Hematopoietic multipotent progenitor cell treated with erythropoietin and hydrocortisone succinate and interleukin-3 and kit ligand, for 15 days (in vitro differentiated cells): ENCODE measurements around the gene PKP3.
"Not testable (repeated sequence)": the region's sequence is repeated elsewhere in the genome, so short reads cannot be mapped to it uniquely, and the experiment has no call there.

Experiments used
- DNase-seq: peaks from one replicate; pipeline ENCODE4 v3.0.0-alpha.2; 2015; ENCODE audit warnings: low spot score

The PKP3 gene

DNA sequence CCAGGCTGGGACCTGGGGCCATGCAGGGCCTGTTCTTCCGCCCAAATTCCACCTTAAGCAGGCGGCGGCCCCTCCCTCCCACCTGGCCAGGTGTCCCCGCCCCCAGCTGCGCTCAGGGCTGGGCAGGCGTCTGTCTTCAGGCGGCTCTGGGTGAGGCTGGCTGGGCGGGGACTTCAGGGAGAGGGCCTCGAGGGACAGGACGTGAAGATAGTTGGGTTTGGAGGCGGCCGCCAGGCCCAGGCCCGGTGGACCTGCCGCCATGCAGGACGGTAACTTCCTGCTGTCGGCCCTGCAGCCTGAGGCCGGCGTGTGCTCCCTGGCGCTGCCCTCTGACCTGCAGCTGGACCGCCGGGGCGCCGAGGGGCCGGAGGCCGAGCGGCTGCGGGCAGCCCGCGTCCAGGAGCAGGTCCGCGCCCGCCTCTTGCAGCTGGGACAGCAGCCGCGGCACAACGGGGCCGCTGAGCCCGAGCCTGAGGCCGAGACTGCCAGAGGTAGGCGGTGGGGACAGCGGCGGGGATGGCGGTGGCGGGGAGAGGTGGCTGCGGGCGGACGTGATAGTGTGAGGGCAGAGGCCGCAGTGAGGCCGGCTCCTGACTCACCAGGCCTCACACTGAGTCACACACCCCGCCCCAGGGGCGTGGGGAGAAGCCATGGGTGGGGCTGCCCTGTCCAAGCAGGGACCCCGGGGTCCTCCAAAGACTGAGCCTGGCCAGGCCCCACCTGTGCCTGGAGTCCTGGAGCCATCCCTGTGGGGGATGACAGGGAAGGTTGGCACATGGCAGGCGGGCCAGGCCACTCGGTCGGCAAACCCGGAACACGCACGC, at the start of gene PKP3:
Gene PKP3 (plus strand): TSS at position 176 of the 824 bp plus-strand sequence. CDS start 84 bp downstream, at position 260.
- no peak for DNase-seq

DNA sequence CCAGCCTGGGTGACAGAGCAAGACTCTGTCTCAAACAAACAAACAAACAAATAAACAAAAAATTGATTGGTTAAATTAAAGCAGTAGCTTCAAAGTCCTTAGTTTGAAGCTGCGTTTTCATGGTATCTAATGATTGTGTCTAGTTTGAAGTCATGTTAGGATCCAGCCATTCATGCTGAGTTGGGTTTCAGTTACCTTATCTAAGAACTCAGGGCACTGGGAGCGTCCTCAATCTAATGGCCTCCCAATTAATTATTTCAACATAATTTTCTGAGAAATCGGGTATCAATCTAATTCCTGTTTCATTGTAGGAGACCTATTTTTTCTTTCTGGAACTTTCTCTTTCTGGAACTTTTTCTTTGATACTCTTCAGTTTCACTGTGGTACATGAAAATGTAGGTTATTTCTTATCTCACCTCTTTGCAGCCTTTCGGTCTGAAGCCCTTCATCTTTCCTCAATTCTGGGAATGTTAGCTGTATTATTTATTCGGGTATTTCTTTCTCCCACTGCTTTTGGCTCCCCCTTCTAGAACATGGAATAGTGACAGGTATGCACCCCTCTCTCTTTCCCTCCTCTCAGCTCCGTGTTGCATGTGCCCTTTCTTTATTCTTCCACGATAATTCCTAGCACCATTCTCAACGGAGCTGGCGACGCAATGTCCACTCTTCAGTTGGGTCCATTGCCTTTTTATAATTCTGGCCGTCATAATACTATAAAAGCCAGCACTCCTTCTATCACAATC, 49.0 kb upstream of the PKP3 start:
- peak; percentile 18 for DNase-seq

DNA sequence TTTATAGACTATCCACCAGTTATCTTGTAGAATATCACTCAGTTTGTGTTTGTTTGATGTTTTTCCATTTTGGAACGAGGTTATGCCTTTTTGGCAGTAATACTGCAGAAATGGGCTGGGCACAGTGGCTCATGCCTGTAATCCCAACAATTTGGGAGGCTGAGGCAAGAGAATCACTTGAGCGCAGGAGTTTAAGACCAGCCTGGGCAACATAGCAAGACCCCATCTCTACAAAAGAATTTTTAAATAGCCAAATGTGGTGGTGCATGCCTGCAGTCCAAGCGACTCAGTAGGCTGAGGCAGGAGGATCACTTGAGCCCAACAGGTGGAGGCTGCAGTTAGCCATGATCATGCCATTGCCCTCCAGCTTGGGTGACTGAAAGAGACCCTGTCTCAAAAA, 47.5 kb upstream of the PKP3 start:
- no peak for DNase-seq

DNA sequence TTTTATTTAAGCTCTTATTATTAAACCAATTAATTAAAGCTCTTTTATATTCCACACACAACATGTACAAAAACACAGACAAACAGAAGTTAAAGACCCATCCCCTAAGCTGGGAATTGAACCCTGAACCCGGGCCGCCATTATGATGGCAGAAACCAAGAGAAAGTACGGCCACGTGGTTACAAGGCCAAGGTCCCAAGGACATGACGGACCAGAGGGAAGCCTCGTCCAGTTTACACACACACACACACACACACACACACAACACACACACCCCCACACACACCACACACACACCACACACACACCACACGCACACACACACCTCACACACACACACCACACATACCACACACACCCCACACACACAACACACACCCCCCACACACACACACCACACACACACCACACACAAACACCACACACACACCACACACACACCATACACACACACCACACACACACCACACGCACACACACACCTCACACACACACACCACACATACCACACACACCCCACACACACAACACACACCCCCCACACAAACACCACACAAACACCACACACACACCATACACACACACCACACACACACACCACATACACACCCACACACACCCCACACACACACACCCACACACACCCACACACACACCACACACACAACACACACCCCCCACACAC, 44.6 kb upstream of the PKP3 start:
- DNase-seq = not testable (repeated sequence)

DNA sequence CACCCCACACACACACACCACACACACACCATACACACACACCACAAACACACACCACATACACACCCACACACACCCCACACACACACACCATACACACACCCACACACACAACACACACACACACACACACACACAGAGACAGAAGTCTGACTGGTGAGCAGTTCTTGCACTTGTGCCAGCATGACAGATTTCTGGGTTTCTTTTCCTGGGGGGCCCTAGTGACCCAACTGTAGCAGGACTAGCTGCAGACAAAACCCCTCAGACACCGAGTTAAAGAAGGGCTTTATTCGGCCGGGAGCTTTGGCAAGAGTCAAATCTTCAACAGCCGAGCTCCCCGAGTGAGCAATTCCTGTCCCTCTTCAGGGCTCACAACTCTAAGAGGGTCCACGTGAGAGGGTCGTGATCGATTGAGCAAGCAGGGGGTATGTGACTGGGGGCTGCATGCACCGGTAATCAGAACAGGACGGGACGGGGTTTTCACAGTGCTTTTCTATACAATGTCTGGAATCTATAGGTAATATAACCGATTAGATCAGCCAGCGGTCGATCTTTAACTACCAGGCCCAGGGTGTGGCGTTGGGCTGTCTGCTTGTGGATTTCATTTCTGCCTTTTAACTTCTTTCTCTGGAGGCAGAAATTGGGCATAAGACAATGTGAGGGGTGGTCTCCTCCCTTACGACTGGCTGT, 43.8 kb upstream of the PKP3 start:
- not testable (repeated sequence) for DNase-seq

- peak; percentile 14 for DNase-seq
Measured at GRCh38 chr11:350723-351255, 43.2 kb upstream of the PKP3 start.

GRCh38 chr11:351411-351810, 42.6 kb upstream of the PKP3 start:
- DNase-seq = no peak

DNA sequence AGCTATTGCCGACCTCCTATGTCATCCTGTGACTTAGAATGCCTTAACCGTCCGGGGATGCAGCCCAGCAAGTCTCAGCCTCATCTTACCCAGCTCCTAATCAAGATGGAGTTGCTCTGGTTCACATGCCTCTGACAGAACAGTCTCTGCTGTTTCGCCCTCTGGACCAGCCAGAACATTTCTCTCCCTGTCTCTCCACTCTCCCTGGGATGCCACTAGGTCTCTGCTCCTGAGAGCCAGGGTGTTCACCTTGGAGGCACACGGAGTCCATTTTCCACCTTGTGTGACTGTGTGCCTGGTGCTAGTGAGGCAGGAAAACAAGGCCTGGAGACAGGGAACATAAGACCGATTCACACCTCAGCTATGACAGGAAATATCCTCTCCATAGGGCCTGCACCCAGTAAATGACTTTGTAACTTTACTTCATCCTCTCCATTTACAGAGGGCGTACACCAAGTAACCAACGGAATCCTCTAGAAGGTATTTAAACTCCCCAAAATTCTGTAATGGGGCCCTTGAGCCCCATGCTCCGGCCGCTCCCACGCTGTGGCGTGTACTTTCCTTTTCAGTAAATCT, 41.5 kb upstream of the PKP3 start:
- DNase-seq = no peak

GRCh38 chr11:353179-353873, 40.7 kb upstream of the PKP3 start:
- DNase-seq = no peak

DNA sequence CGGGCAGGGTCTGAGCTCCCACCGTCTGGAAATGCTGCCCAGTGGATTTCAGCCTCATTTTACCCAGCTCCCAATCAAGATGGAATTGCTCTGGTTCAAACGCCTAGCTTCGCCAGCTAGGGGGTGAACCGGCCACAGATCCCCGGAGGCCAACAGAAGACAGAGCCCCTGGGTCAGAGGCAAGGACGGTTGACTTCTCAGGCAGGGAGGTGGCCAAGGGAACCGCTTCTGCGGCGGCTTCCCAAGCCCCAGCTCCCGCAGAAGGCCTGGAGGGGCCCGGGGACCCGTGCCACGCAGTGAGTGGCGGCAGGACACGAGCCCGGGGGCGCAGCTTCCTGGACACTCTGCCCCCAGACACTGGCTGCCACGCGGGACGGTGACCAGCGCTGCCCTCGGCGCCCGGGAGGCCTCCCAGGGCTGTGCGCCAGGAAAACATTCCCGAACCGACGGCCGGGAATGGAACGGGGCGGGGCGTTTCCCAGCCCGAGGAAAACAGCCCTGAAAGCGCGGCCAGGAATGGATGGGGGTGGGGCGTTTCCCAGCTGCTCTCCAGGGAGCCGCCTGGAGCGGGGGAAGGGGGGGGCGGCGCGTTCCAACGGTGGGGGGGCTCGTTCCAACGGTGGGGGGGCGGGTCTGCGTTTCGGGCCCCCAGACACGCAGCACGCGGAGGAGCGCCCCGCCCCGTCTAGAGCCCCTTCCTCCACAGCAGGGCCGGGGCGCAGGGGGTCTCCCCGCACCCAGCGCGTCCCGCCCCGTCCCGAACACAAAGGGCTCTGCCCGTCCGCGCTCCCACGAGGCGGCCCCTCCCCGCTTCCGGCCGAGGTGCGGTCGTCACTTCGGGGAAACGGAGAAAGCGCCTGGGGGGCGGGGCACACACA, 38.2 kb upstream of the PKP3 start:
- DNase-seq = no peak

DNA sequence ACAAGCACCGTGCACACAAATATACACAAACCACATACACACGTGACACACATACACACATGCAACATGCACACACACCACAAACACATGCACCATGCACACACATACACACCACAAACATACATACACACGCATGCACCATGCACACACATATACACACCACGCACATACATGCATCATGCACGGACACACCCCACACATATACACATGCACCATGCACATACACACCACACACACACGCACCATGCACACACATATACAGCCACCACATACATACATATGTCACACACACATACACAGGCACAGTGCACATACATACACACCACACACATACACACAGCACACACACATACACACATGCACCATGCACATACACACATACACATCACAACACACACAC, 37.4 kb upstream of the PKP3 start:
- DNase-seq = no peak

GRCh38 chr11:357582-357981, 36.4 kb upstream of the PKP3 start:
- DNase-seq = no peak

- DNase-seq = no peak
Measured at GRCh38 chr11:358129-358800, 35.7 kb upstream of the PKP3 start.

GRCh38 chr11:359181-359714, 34.8 kb upstream of the PKP3 start:
- DNase-seq = no peak

GRCh38 chr11:360326-361280, 33.4 kb upstream of the PKP3 start:
- DNase-seq = no peak

DNA sequence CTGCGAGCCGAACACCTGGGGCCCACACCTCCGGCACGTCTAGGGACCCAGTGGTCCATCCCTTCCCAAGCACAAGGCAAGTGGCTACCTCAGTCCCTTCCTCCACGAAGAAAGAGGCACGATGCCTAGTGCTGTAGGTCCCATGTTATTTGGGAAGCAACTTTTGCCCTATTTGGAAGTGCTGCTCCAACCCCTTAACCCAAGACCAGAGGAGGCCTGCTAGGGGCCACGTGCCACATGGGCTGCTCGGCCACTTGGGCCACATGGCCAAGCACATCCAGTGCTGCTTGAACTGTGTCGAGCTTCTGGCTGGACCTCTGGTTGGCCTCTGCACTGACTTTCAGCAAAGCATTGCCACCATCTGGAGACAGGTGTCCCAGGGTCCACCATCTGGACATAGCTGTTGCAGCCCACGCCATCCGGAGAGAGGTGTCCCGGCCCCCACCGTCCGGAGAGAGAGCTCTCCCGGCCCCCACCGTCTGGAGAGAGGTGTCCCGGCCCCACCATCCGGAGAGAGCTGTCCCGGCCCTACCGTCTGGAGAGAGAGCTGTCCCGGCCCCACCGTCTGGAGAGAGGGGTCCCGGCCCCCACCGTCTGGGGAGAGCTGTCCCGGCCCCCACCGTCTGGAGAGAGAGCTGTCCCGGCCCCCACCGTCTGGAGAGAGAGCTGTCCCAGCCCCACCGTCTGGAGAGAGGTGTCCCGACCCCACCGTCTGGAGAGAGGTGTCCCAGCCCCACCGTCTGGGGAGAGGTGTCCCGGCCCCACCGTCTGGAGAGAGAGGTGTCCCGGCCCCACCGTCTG, 31.2 kb upstream of the PKP3 start:
- no peak for DNase-seq

- DNase-seq = not testable (repeated sequence)
Measured at GRCh38 chr11:363443-363805, 30.6 kb upstream of the PKP3 start.
